ENCODE results near the gene PARVG. TPM values are rescaled to one million over a fixed set of nuclear protein-coding genes. Genes with fewer than 3 reads are reported as not detected.

Gene PARVG
- total RNA-seq, 1 experiment from 2014 or later = not detected

DNA sequence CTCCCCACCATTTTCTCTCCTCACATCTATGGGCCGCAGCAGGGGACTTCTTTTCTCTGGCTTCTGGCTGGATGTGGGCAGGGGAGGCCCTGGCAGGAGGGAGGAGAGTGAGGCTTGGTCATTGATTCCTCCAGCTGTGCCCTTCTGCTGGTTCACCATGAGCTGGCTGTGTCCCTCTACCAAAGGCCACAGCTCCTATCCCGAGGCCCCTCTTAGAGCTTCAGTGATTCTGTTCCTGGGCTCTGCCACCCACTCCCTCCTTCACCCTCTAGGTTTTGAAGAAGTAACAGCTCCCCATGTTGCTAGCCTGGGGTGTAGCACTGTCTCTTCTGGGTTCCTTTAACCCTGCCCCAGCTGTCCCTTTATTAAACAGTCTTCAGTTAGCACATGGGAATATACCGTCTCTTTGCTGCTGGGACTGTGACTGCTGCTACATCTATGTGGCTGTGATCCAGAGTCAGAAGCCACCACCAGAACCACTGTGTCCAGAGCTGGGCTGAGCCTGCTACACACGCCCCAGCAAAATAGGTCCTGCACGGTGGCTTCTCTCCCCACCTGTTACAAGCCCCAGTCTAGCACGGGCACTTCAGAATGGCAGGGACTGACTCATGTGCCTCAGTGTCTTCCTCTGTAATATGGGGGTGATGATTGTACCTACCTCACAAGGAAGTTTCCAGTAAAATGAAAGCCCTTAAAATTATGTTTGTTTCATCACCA, 578 bp upstream of the PARVG start:
- no peak for DNase-seq (ENCODE audit: low spot score)

- DNase-seq (ENCODE audit: low spot score) = no peak
These were observed 547 bp downstream of the PARVG start for GRCh38 chr22:44181033-44181911.

- DNase-seq (ENCODE audit: low spot score) = no peak
These were observed 1.3 kb downstream of the PARVG start for GRCh38 chr22:44181912-44182587.

- no peak for DNase-seq (ENCODE audit: low spot score)
These were observed 2.0 kb downstream of the PARVG start for GRCh38 chr22:44182588-44183286.

DNA sequence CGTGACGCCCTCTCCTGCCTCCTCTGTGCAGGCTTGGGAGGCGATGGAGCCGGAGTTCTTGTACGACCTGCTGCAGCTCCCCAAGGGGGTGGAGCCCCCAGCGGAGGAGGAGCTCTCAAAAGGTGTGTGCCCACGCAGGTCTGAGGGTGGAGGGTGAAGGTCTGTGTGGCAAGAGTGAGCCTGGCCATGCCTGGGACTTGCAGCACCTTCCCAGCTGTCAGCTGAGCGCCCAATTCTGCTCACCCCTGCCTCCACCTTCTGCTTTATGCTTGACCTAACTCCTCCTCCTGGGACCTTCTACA, 2.5 kb downstream of the PARVG start:
- DNase-seq (ENCODE audit: low spot score) = no peak

- no peak for DNase-seq (ENCODE audit: low spot score)
These were observed 3.3 kb downstream of the PARVG start for GRCh38 chr22:44184006-44184405.

DNA sequence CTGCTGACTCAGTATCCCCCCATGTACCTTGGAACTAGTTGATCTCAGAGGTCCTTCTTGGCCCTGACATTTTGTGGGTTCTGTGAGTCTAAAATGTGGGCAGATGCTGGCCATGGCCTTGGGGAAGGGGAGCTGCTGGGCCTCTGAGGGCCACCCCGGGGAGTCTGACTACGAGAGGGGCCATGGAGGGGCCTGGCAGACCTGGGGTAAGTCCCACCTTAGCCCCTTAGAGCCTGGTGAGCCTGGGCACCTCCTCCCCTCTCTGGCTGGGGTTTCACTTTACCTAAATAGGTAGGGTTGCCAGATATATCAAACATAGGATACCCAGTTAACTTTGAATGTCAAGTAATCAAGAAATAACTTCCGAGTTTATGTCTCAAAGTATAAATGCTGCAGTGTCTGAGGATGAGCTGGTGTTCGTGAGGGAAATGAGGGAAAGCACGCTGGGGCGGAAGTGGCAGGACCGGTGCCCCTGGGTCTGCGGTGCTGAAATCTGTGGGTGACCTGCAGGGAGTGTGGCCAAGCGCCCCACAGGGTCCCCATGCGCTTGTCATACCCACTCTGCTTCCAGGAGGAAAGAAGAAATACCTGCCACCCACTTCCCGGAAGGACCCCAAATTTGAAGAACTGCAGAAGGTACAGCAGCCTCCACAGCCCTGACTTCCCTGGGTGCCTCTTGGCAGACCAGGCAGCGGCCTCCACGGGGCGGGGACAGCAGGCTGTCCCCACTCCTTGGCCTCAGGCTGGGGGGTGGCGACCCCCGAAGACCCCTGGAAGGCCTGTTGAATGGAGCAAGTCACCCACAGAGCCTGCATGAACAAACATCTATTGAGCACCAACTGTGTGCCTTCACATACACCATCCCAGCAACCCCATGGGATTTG, 4.8 kb downstream of the PARVG start:
- DNase-seq (ENCODE audit: low spot score) = no peak

DNA sequence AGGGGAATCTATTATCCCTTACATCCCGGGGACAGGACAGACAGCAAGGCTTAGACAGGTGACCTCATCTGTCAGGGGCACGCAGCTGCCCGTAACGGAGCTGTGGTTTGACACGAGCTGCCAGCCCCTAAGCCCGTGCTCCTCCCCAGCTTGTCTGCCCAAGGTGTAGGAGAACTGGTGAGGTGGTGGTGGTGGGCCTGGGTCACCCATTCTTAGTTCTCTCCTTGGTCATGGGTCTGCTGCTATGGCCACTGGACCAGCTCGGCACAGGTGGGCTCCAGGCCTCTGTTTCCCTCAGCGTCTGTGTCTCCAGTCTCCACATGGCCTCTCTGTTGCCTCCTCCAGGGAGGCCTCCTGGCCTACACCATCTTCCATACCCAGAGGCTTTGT, 5.4 kb downstream of the PARVG start:
- no peak for DNase-seq (ENCODE audit: low spot score)

DNA sequence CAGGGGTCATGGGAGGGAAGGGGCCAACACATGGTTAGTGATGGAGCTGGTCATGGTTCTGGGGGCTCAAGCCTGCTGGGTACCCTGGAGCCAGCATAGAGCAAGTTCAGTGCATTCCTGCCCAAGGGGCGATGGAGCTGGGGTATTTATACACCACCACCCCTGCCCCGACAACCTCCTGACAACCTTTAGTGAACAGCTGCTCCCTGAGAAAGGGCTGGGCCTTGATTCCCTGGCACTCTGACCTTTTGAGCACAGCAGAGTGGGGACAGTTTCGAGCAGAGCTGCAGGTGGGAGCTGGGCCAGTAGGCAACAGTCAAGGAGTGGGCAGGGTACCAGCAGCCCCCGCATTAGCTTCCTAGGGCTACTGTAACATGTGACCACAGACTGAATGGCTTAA, 6.0 kb downstream of the PARVG start:
- DNase-seq (ENCODE audit: low spot score) = no peak

- DNase-seq (ENCODE audit: low spot score) = no peak
These were observed 7.0 kb downstream of the PARVG start for GRCh38 chr22:44187652-44188230.

GRCh38 chr22:44188316-44188715, 7.6 kb downstream of the PARVG start:
- DNase-seq (ENCODE audit: low spot score) = no peak

GRCh38 chr22:44188986-44189630, 8.4 kb downstream of the PARVG start:
- no peak for DNase-seq (ENCODE audit: low spot score)

- DNase-seq (ENCODE audit: low spot score) = no peak
These were observed 9.8 kb downstream of the PARVG start for GRCh38 chr22:44190381-44190976.

GRCh38 chr22:44191036-44191454, 10.3 kb downstream of the PARVG start:
- DNase-seq (ENCODE audit: low spot score) = no peak

GRCh38 chr22:44192098-44192815, 11.5 kb downstream of the PARVG start:
- peak; percentile 6 for DNase-seq (ENCODE audit: low spot score)

- DNase-seq (ENCODE audit: low spot score) = no peak
These were observed 12.2 kb downstream of the PARVG start for GRCh38 chr22:44192816-44193534.

GRCh38 chr22:44193535-44193891, 12.8 kb downstream of the PARVG start:
- no peak for DNase-seq (ENCODE audit: low spot score)

DNA sequence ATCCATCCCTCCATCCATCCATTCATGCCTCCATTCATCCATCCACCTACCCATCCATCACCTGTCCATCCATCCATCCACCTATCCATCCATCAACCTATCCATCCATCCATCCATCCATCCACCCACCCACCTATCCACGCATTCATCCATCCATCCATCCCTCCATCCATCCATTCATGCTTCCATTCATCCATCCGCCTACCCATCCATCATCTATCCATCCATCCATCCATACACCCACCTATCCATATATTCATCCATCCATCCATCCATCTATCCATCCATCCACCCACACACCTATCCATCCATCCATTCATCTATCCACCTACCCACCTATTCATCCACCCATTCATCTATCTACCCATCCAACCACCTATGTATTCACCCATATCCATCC, 13.8 kb downstream of the PARVG start:
- DNase-seq (ENCODE audit: low spot score) = no peak
